Transverse colon (tissue), 4 donors: ENCODE data around the gene KRT38. TPM values are rescaled to one million over a fixed set of nuclear protein-coding genes. Genes with fewer than 3 reads are reported as not detected.

Experiments
- DNase-seq: peaks from one replicate; pipeline ENCODE4 v3.0.0-alpha.2; 2019
- H3K27ac ChIP-seq, 4 donors: fragments of 200-600 bp; sonication (generic); 2 replicates each; pipeline ENCODE4 v1.5.1; 2016 to 2018; ENCODE audit warnings: inconsistent platforms in 4 of 4
- H3K27me3 ChIP-seq: fragments of 200-600 bp; sonication (generic); 2 replicates; pipeline ENCODE4 v1.5.1; 2017; ENCODE audit warnings: inconsistent platforms
- H3K36me3 ChIP-seq, 4 donors: fragments of 200-600 bp; sonication (generic); 2 replicates each; pipeline ENCODE4 v1.5.1; 2017 to 2019; ENCODE audit warnings: inconsistent platforms in 4 of 4
- H3K4me1 ChIP-seq, 4 donors: fragments of 200-600 bp; sonication (generic); 2 replicates each; pipeline ENCODE4 v1.5.1; 2017 to 2020; ENCODE audit warnings: inconsistent platforms in 4 of 4
- H3K4me3 ChIP-seq, 4 donors: fragments of 200-600 bp; sonication (generic); 1 replicate in 1 of 4; 2 replicates in 3 of 4; pipeline versions ENCODE4 v1.5.1 to v1.6.1; 2017 to 2019; ENCODE audit warnings: inconsistent platforms in 4 of 4
- H3K9me3 ChIP-seq, 2 donors: fragments of 200-600 bp; sonication (generic); 2 replicates each; pipeline ENCODE4 v1.5.1; 2017 to 2019; ENCODE audit warnings: inconsistent platforms in 2 of 2
- EP300 ChIP-seq: sonication (generic); formaldehyde crosslinking; IDR thresholded peaks from one replicate; pipeline ENCODE4 v1.6.1; 2017; ENCODE audit warnings: antibody characterized with exemption, low read depth
- POLR2A ChIP-seq: fragments of 450-650 bp; IDR thresholded peaks from one replicate; pipeline ENCODE4 v1.6.1; 2016; ENCODE audit warnings: antibody characterized with exemption, mild to moderate bottlenecking, moderate library complexity
- POLR2AphosphoS5 ChIP-seq, 3 donors: sonication (generic); formaldehyde crosslinking; IDR thresholded peaks; one replicate each; pipeline ENCODE4 v1.6.1; 2016; ENCODE audit warnings: antibody characterized with exemption in 3 of 3
- WGBS, 2 donors: methylation state at CpG; one replicate each; pipeline ENCODE4 v1.1.5; 2018; ENCODE audit warnings: low coverage in 1 of 2; 5-methylcytosine and 5-hydroxymethylcytosine counted together
- in situ Hi-C, 4 donors: fragments of 200-750 bp; cut with MboI; loops; one replicate each; pipeline versions ENCODE4 v1.15.0 to v1.15.1; 2017; ENCODE audit warnings: low sequenced_read_pairs in 3 of 4, low pct_ligation_motif_present in 1 of 4, low pct_unique_long_range_greater_than_20kb in 1 of 4
- intact Hi-C: fragments of 100-400 bp; cut with DNase I; formaldehyde crosslinking; loops from one replicate; pipeline ENCODE4 v1.15.1; 2023; ENCODE audit warnings: low total_unique reads
- total RNA-seq, 4 donors: library from RNA; depleted of rRNA; stranded (reverse); fragments of >200 nt; gene quantifications; one replicate each; pipeline ENCODE4 v1.1.0, GENCODE V29; 2016
- TF ChIP-seq, protein P1 (sequence below), 5 experiments: fragments of 200-600 bp in 3 of 5; fragments of 450-650 bp in 2 of 5; sonication (generic) in 3 of 5; IDR thresholded peaks; 1 replicate in 2 of 5; 2 replicates in 3 of 5; pipeline ENCODE4 v1.5.1; 2016 to 2017; ENCODE audit warnings: antibody characterized with exemption in 5 of 5, inconsistent platforms in 3 of 5, mild to moderate bottlenecking in 2 of 5, moderate library complexity in 1 of 5

The KRT38 gene
- total RNA-seq, 4 donors from 2014 or later: not detected

DNA sequence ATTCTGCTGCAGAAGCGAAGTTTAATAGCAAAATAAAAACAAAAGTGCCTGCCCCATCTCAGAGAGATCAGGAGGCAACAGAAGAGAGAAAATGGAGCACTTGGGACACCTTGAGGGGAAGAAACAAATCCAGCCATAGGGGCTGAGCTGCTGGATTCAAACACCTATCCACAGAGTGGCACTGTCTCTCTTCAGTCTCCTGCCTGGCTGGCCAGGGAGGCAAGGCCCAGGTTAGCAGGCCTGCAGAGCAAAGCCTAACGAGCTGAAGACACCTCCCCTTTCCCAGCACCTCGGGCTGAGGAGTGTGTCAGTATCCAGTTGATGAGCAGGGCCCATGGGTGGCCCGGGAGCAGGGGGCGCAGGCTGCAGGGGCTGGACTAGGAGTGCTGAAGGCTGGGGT, 34.6 kb downstream of the KRT38 start:
- no peaks in the 10 kb centered on the region for H3K4me1 ChIP-seq
- 56% methylated on average over 5 of the region's 5 CpGs; no CpG with 5 or more reads in 1 of the 2 donors for WGBS, 2 donors
- H3K36me3 ChIP-seq: no peaks in the 10 kb centered on the region
- in situ Hi-C loops (no loop called here), intact Hi-C loops (no loop called here)
- no peak for TF ChIP-seq POLR2A
- no peak for TF ChIP-seq POLR2AphosphoS5 (IDR thresholded peaks at IDR 0.05)
- no peaks in the 10 kb centered on the region for H3K9me3 ChIP-seq
- DNase-seq: no peak
- H3K27me3 ChIP-seq: no peaks in the 10 kb centered on the region
- no peak overlapping the region for H3K4me3 ChIP-seq
- H3K27ac ChIP-seq: no peak overlapping the region

DNA sequence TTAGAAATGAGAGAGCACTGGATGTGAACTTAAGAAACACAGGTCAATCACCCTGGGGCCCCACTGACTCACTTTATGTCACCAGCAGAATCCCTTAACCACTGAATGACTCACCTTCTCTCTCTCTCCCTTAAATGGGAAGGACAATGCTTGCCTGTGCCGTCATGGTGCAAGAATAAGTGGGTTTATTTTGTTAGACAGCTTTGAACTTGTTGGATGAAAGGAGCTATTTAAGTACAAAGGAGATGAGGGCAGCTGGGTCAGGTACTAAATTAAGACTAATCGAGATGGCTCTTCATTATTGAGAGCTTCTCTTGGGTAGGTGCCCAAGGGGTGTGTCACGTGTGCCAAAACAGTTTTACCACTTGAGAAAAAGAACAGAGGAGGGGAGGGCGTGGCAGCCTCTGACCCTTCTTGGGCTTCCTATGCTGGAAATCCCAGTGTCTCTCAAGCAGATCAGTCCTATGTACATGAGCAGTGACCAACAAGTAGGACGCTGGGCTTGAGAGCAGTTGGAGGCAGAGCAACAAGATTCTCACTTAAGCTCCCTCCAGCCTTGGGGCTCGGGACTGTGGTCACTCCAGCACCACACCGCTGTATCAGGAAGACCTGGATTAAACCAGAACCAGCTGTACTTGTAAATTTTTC, 36.6 kb downstream of the KRT38 start:
- Histone ChIP-seq H3K9me3 (no peaks in the 10 kb centered on the region), H3K36me3 (no peaks in the 10 kb centered on the region), H3K4me1 (no peaks in the 10 kb centered on the region), H3K4me3 (no peak overlapping the region), H3K27me3 (no peaks in the 10 kb centered on the region), H3K27ac (no peak overlapping the region)
- no peak for DNase-seq
- 17 to 54% methylated on average over 1 to 7 of the region's 7 CpGs for WGBS, 2 donors
- TF ChIP-seq, protein P1, sequence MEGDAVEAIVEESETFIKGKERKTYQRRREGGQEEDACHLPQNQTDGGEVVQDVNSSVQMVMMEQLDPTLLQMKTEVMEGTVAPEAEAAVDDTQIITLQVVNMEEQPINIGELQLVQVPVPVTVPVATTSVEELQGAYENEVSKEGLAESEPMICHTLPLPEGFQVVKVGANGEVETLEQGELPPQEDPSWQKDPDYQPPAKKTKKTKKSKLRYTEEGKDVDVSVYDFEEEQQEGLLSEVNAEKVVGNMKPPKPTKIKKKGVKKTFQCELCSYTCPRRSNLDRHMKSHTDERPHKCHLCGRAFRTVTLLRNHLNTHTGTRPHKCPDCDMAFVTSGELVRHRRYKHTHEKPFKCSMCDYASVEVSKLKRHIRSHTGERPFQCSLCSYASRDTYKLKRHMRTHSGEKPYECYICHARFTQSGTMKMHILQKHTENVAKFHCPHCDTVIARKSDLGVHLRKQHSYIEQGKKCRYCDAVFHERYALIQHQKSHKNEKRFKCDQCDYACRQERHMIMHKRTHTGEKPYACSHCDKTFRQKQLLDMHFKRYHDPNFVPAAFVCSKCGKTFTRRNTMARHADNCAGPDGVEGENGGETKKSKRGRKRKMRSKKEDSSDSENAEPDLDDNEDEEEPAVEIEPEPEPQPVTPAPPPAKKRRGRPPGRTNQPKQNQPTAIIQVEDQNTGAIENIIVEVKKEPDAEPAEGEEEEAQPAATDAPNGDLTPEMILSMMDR (IDR thresholded peaks at IDR 0.05): no peak
- TF ChIP-seq POLR2A: no peak
- no peak for TF ChIP-seq POLR2AphosphoS5 (IDR thresholded peaks at IDR 0.05)
- TF ChIP-seq EP300: no peak
- intact Hi-C loops (no loop called here), in situ Hi-C loops (no loop called here)

DNA sequence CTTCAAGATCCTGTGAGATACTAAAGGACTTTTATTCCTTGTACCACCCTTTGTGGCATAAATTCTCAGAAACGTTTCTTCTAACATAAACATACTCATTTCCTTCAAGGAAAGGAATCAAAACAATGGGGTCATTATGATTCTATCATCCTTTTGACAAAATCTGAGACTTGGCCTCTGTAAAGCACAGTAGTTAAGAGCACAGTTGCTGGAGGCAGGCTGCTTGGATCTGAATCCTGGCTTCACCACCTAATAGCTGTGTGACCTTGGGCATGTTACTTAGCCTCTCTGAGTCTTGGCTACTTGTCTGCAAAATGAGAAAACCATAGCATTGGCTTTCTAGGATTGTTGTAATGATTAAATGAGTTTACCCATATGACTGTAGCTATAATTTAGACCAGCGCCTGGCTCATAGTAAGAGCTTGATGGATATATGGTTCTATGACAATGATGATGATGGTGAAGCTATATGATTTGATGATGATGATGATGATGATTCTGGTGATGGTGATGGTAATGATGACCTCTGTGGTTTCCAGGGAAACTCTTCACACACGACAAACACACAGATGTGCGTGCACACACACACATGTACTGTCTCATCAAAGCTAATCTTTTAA, 37.3 kb downstream of the KRT38 start:
- intact Hi-C loops (no loop called here), in situ Hi-C loops (no loop called here)
- no peak overlapping the region for H3K4me3 ChIP-seq
- H3K4me1 ChIP-seq: no peaks in the 10 kb centered on the region
- no peak overlapping the region for H3K27ac ChIP-seq
- no peaks in the 10 kb centered on the region for H3K36me3 ChIP-seq
- TF ChIP-seq, protein P1 (IDR thresholded peaks at IDR 0.05): no peak
- TF ChIP-seq POLR2A (no peak), POLR2AphosphoS5 (IDR thresholded peaks at IDR 0.05) (no peak), EP300 (no peak)
- H3K9me3 ChIP-seq: no peaks in the 10 kb centered on the region
- 63 to 65% methylated on average over 3 to 4 of the region's 4 CpGs for WGBS, 2 donors
- DNase-seq: no peak
- H3K27me3 ChIP-seq: no peaks in the 10 kb centered on the region

DNA sequence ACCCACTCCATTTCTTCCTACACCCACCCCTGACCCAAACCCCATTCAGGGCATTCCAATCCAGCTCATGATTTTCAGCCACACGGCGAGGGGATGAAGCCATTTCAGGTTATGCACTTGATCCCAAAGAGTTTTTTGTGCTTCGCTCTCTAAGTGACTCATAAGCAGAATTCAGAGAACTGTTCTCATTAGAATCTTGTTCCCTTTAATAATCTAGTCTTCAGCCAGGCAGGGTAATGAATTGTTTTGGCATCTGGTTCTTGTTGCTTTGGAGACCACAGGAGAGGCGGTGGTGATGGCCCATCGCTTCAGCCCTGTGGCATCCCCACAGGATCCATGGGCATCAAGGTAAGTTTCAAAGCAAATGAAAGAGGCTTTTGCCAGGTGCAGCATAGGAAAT, 38.6 kb downstream of the KRT38 start:
- H3K36me3 ChIP-seq: no peaks in the 10 kb centered on the region
- no peak for DNase-seq
- no peak overlapping the region for H3K27ac ChIP-seq
- TF ChIP-seq EP300: no peak
- TF ChIP-seq, protein P1 (IDR thresholded peaks at IDR 0.05): no peak
- TF ChIP-seq POLR2AphosphoS5 (IDR thresholded peaks at IDR 0.05): no peak
- no peak for TF ChIP-seq POLR2A
- H3K9me3 ChIP-seq: no peaks in the 10 kb centered on the region
- 91 to 92% methylated on average over 5 of the region's 5 CpGs for WGBS, 2 donors
- in situ Hi-C loops (no loop called here), intact Hi-C loops (no loop called here)
- H3K27me3 ChIP-seq: no peaks in the 10 kb centered on the region
- H3K4me1 ChIP-seq: no peaks in the 10 kb centered on the region
- H3K4me3 ChIP-seq: no peak overlapping the region
